COLO668 (cell line): ENCODE results near the gene KLHL26.

Experiments
- DNase-seq: peaks from one replicate; lab custom pipeline; 2025; ENCODE audit not compliant: unreplicated experiment; lab: John Stamatoyannopoulos, UW

Gene KLHL26

DNA sequence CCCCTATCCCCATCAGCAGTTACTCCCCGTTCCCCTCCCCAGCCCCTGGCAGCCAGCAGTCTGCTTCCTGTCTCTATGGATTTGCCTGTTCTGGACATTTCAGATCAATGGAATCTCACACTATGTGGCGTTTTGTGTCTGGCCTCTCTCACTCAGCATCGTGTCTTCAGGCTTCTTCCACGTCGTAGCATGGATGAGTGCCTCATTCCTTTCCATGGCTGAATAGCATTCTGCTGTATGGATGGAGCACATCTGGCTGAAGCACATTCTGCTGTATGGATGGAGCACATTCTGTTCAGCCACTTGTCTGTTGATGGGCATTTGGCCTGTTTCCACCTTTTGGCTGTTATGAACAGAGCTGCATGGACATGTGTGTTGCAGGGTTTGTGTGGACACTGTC, 76.2 kb downstream of the KLHL26 start:
- DNase-seq, result no peak

DNA sequence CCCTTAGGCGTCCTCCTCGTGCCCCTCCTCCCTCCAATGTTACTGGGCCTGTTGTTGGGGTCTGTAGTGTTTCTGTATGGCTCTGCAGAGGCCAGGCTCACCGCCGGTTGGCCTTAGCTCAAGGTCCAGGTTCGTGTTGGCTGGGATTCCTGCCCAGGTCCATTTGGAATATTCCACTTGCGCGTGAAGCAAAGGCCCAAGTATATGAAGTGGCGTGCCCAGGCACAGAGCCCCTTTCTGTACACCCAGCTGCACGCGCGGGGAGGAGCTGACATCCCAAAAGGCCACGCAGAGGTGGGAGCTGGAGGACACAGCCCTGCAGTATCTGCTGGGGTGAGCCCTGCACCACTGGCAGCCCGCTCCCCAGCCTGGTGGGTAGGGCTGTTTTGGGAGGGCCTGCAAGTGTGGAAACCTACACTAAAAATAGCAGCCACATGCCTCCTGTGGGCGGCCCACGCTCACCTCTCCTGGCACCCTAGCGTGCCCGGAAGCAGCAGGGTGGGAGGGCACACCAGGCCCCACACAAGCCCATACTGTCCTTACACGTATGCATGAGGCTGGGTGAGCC, 76.8 kb downstream of the KLHL26 start:
- no peak for DNase-seq

- no peak for DNase-seq
Observed at GRCh38 chr19:18715416-18715815, 78.6 kb downstream of the KLHL26 start.

DNA sequence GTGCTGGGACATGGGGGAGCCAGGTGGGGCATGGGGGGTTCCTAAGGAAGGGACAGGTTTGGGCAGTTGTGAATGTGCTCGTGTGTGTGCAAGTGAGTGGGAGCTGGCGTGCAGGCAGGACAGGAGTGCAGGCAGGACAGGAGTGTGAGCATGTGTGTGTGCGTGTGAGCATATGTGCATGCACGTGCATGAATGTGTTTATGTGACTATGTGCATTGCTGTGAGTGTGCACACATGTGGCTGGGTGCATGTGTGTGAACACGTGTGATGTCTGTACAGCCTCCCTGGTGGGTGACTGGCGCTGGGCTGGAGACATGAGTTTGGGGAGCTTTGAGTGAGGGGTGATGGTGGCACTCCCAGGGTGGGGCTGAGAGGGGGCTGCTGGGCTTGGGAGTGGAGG, 80.0 kb downstream of the KLHL26 start:
- DNase-seq, result no peak

DNA sequence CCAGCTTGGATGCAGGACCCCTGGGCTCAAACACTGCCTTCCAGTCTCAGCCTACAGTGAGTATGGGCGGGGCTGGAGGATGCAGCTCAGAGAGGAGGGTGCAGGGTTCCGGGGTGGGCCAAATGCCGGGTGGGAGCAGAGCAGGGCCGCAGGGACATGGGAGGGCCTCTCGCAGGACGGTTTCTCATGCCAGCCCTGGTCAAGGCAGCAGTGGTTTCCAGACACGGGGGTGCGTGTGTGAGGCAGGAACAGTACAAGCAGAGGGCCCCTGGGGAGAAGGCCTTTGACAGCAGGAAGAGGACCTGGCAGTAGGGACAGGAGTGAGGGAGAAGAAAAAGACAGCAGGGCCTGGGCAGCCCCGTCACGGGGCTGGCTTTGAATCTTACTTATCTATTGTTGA, 80.8 kb downstream of the KLHL26 start:
- DNase-seq, result no peak

GRCh38 chr19:18718015-18718526, 81.2 kb downstream of the KLHL26 start:
- DNase-seq, result no peak

GRCh38 chr19:18718846-18719458, 82.1 kb downstream of the KLHL26 start:
- DNase-seq, result no peak

DNA sequence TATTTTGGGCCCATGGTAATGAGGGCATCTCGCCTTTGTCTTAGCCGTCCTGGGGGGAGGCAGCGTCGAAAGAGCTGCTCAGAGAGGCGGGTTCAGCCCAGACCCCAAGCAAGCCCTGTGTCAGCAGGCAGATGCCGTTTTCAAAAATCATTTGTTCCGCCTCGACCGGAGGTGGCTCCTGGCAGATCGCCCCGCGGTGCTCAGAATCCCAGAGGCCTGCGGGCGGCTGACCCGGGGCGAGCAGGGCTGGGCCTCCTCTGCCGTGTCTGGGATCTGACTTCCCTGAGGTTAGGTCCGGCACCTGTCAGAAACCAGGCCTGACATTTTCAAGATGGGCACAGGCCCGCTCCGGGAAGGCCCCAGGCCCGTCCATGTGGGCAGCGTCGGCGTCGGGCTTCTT, 82.7 kb downstream of the KLHL26 start:
- DNase-seq, result no peak
